ENCODE data around the gene COL13A1. TPM values are rescaled to one million over a fixed set of nuclear protein-coding genes. Genes with fewer than 3 reads are reported as not detected.

The COL13A1 gene
- total RNA-seq, 1 donor from 2014 or later, result 0.86 TPM

- no peak overlapping the region for H3K4me3 Mint-ChIP-seq (ENCODE audit: unreplicated experiment)
- TF ChIP-seq EZH2 (IDR thresholded peaks at IDR 0.05; ENCODE audit: insufficient read depth, low read length) (no peak), CTCF (IDR thresholded peaks at IDR 0.05; ENCODE audit: insufficient read depth, low read depth, low read length) (no peak)
- Histone ChIP-seq H3K27ac (ENCODE audit: low read depth, low read length) (no peak overlapping the region), H4K20me1 (ENCODE audit: insufficient read depth, low read length) (no peaks in the 10 kb centered on the region), H3K9me3 (ENCODE audit: insufficient read depth, low read depth, low read length) (peaks cover 7% of the 10 kb centered on the region), H3K9ac (ENCODE audit: low read length) (no peak overlapping the region), H3K79me2 (ENCODE audit: insufficient read depth, low read length) (no peaks in the 10 kb centered on the region), H3K4me1 (ENCODE audit: insufficient read depth, low read length) (no peaks in the 10 kb centered on the region), H3K4me2 (ENCODE audit: low read length) (no peak overlapping the region), H3K4me3 (ENCODE audit: insufficient read depth, low read depth, low read length) (no peak overlapping the region), H3K27me3 (ENCODE audit: insufficient read depth, low read length) (no peaks in the 10 kb centered on the region), H2AFZ (ENCODE audit: low read depth, low read length) (no peak overlapping the region), H3K36me3 (ENCODE audit: insufficient read depth, low read length) (no peaks in the 10 kb centered on the region)
- FAIRE-seq, result no peak
- DNase-seq (ENCODE audit: low read depth), result no peak
- no peaks in the 10 kb centered on the region for H3K4me1 Mint-ChIP-seq (ENCODE audit: low read depth, unreplicated experiment)
- H3K9me3 Mint-ChIP-seq (ENCODE audit: unreplicated experiment), result peaks cover 5% of the 10 kb centered on the region
- H3K36me3 Mint-ChIP-seq (ENCODE audit: low read depth, unreplicated experiment), result peaks cover 4% of the 10 kb centered on the region
- H3K27me3 Mint-ChIP-seq (ENCODE audit: low read depth, unreplicated experiment), result peaks cover 32% of the 10 kb centered on the region
- H3K27ac Mint-ChIP-seq (ENCODE audit: unreplicated experiment), result no peak overlapping the region
These were observed 143.1 kb downstream of the COL13A1 start for GRCh38 chr10:69944761-69945160.

- Mint-ChIP-seq H3K4me1 (ENCODE audit: low read depth, unreplicated experiment) (no peaks in the 10 kb centered on the region), H3K9me3 (ENCODE audit: unreplicated experiment) (no peaks in the 10 kb centered on the region), H3K27ac (ENCODE audit: unreplicated experiment) (no peak overlapping the region), H3K27me3 (ENCODE audit: low read depth, unreplicated experiment) (peaks cover 39% of the 10 kb centered on the region), H3K36me3 (ENCODE audit: low read depth, unreplicated experiment) (no peaks in the 10 kb centered on the region), H3K4me3 (ENCODE audit: unreplicated experiment) (no peak overlapping the region)
- H3K9ac ChIP-seq (ENCODE audit: low read length), result no peak overlapping the region
- H3K79me2 ChIP-seq (ENCODE audit: insufficient read depth, low read length), result no peaks in the 10 kb centered on the region
- DNase-seq (ENCODE audit: low read depth) (no peak), FAIRE-seq (no peak)
- H3K4me3 ChIP-seq (ENCODE audit: insufficient read depth, low read depth, low read length), result no peak overlapping the region
- TF ChIP-seq EZH2 (IDR thresholded peaks at IDR 0.05; ENCODE audit: insufficient read depth, low read length) (no peak), CTCF (IDR thresholded peaks at IDR 0.05; ENCODE audit: insufficient read depth, low read depth, low read length) (no peak)
- H3K4me2 ChIP-seq (ENCODE audit: low read length), result no peak overlapping the region
- no peak overlapping the region for H3K27ac ChIP-seq (ENCODE audit: low read depth, low read length)
- H3K4me1 ChIP-seq (ENCODE audit: insufficient read depth, low read length), result no peaks in the 10 kb centered on the region
- no peaks in the 10 kb centered on the region for H4K20me1 ChIP-seq (ENCODE audit: insufficient read depth, low read length)
- no peaks in the 10 kb centered on the region for H3K36me3 ChIP-seq (ENCODE audit: insufficient read depth, low read length)
- H2AFZ ChIP-seq (ENCODE audit: low read depth, low read length), result no peak overlapping the region
- H3K9me3 ChIP-seq (ENCODE audit: insufficient read depth, low read depth, low read length), result no peaks in the 10 kb centered on the region
- no peaks in the 10 kb centered on the region for H3K27me3 ChIP-seq (ENCODE audit: insufficient read depth, low read length)
These were observed 146.6 kb downstream of the COL13A1 start for GRCh38 chr10:69948261-69948660.

- Histone ChIP-seq H3K79me2 (ENCODE audit: insufficient read depth, low read length) (no peaks in the 10 kb centered on the region), H3K27me3 (ENCODE audit: insufficient read depth, low read length) (no peaks in the 10 kb centered on the region), H3K9me3 (ENCODE audit: insufficient read depth, low read depth, low read length) (no peaks in the 10 kb centered on the region), H3K9ac (ENCODE audit: low read length) (no peak overlapping the region), H3K4me2 (ENCODE audit: low read length) (no peak overlapping the region), H4K20me1 (ENCODE audit: insufficient read depth, low read length) (no peaks in the 10 kb centered on the region), H3K27ac (ENCODE audit: low read depth, low read length) (no peak overlapping the region), H2AFZ (ENCODE audit: low read depth, low read length) (no peak overlapping the region), H3K4me3 (ENCODE audit: insufficient read depth, low read depth, low read length) (no peak overlapping the region), H3K36me3 (ENCODE audit: insufficient read depth, low read length) (no peaks in the 10 kb centered on the region), H3K4me1 (ENCODE audit: insufficient read depth, low read length) (no peaks in the 10 kb centered on the region)
- Mint-ChIP-seq H3K27me3 (ENCODE audit: low read depth, unreplicated experiment) (peaks cover 50% of the 10 kb centered on the region), H3K27ac (ENCODE audit: unreplicated experiment) (no peak overlapping the region), H3K4me3 (ENCODE audit: unreplicated experiment) (no peak overlapping the region), H3K9me3 (ENCODE audit: unreplicated experiment) (no peaks in the 10 kb centered on the region), H3K4me1 (ENCODE audit: low read depth, unreplicated experiment) (no peaks in the 10 kb centered on the region), H3K36me3 (ENCODE audit: low read depth, unreplicated experiment) (no peaks in the 10 kb centered on the region)
- no peak for DNase-seq (ENCODE audit: low read depth)
- TF ChIP-seq CTCF (IDR thresholded peaks at IDR 0.05; ENCODE audit: insufficient read depth, low read depth, low read length) (no peak), EZH2 (IDR thresholded peaks at IDR 0.05; ENCODE audit: insufficient read depth, low read length) (no peak)
- no peak for FAIRE-seq
These were observed 148.1 kb downstream of the COL13A1 start for GRCh38 chr10:69949770-69950169.

Data from astrocyte (in vitro differentiated cells and primary cell).